Lung (tissue), 12 donors: Measurements from ENCODE around the gene CDH23. TPM values are rescaled to one million over a fixed set of nuclear protein-coding genes. Genes with fewer than 3 reads are reported as not detected.

ENCODE experiments used
- ATAC-seq: fragments of 200-7000 bp; cut with Tn5 transposase; one replicate; pipeline ENCODE4 v1.9.1; 2020; ENCODE audit warnings: moderate number of reproducible peaks; ENCODE audit not compliant: insufficient read depth, low FRiP score
- DNase-seq, 3 donors: peaks; one replicate each; pipeline ENCODE4 v3.0.0-alpha.2; 2013 to 2017
- H3K27ac ChIP-seq, 2 donors: one replicate each; pipeline ENCODE4 v1.5.1; 2013; ENCODE audit warnings: mild to moderate bottlenecking in 2 of 2, moderate library complexity in 2 of 2, control low read depth in 1 of 2, inconsistent platforms in 1 of 2, low read depth in 1 of 2, low read length in 1 of 2
- H3K27me3 ChIP-seq, 3 donors: one replicate each; pipeline ENCODE4 v1.5.1; 2013; ENCODE audit warnings: low read length in 2 of 3; ENCODE audit not compliant: control insufficient read depth in 3 of 3, insufficient read depth in 3 of 3
- H3K36me3 ChIP-seq, 4 donors: one replicate each; pipeline ENCODE4 v1.5.1; 2013; ENCODE audit warnings: low read length in 4 of 4, mild to moderate bottlenecking in 1 of 4, moderate library complexity in 1 of 4; ENCODE audit not compliant: control insufficient read depth in 4 of 4, insufficient read depth in 4 of 4
- H3K4me1 ChIP-seq, 5 donors: one replicate each; pipeline ENCODE4 v1.5.1; 2013; ENCODE audit warnings: low read length in 5 of 5, mild to moderate bottlenecking in 2 of 5, moderate library complexity in 1 of 5; ENCODE audit not compliant: control insufficient read depth in 5 of 5, insufficient read depth in 5 of 5
- H3K4me3 ChIP-seq: one replicate; pipeline ENCODE4 v1.5.1; 2013; ENCODE audit warnings: mild to moderate bottlenecking, control low read depth, moderate library complexity
- H3K9ac ChIP-seq, 2 donors: one replicate each; pipeline ENCODE4 v1.5.1; 2013; ENCODE audit warnings: low read length in 2 of 2, control low read depth in 1 of 2; ENCODE audit not compliant: insufficient read depth in 1 of 2
- H3K9me3 ChIP-seq, 4 donors: one replicate each; pipeline ENCODE4 v1.5.1; 2013; ENCODE audit warnings: low read length in 3 of 4, mild to moderate bottlenecking in 1 of 4, moderate library complexity in 1 of 4; ENCODE audit not compliant: control insufficient read depth in 4 of 4, insufficient read depth in 3 of 4
- CTCF ChIP-seq: IDR thresholded peaks from 2 replicates; pipeline ENCODE4 v1.5.1; 2012; ENCODE audit warnings: mild to moderate bottlenecking; ENCODE audit errors: control extremely low read depth, extremely low read depth
- WGBS, 2 donors: extraction: QIAGEN DNeasy Blood & Tissue Kit; methylation state at CpG; one replicate each; pipeline ENCODE4 v1.1.7; 2013; 5-methylcytosine and 5-hydroxymethylcytosine counted together
- polyA plus RNA-seq, 2 donors: library from polyadenylated mRNA; stranded (reverse); fragments of 200-250 nt; gene quantifications; one replicate each; pipeline ENCODE4 v1.2.1, GENCODE V29; 2013
- total RNA-seq, 2 donors: library from RNA; depleted of rRNA in 1 of 2; stranded (reverse); fragments of >200 nt in 1 of 2; gene quantifications; one replicate each; pipeline ENCODE4 v1.2.1, GENCODE V29; 2014 to 2021
- donor health status: control.
- donor health status: control.
- donor health status: Bipolar disorder and iron deficiency.
- donor health status: healthy.
- donor health status: DM: yes; HTN: yes; CAD: no.

CDH23 gene
- total and polyA plus RNA-seq, 4 donors: 4.5 to 29.5 (median 6.0) TPM

DNA sequence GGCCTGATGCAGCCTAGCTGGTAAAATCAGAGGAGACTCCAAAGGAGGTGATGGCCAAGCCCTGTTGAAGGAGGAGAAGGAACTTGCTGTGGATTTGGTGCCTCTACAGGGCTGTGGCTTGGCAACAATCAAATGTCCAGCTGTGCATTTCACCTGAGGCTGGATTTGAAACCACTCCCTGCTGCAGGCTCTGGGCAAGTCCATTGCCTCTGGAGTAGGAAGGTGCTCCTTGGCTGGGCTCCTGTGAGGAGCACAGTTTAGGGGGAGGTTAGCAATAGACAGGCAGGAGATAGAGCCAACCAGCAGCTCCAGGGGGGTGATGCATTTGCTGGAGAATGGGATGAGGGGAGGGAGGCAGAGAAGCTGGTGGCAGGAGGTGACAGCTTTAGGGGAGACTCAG, 26.5 kb downstream of the CDH23 start:
- Histone ChIP-seq H3K4me1 (no peaks in the 10 kb centered on the region), H3K36me3 (no peaks in the 10 kb centered on the region), H3K9ac (no peak overlapping the region), H3K9me3 (peaks cover 0 to 3% (median 0%) of the 10 kb centered on the region in 4 donors), H3K27ac (no peak overlapping the region), H3K27me3 (no peaks in the 10 kb centered on the region), H3K4me3 (no peak overlapping the region)
- DNase-seq: no peak
- ATAC-seq: no peak
- no peak for TF ChIP-seq CTCF

- Histone ChIP-seq H3K27me3 (no peaks in the 10 kb centered on the region), H3K4me1 (no peaks in the 10 kb centered on the region), H3K36me3 (no peaks in the 10 kb centered on the region), H3K27ac (no peak overlapping the region), H3K9me3 (peaks cover 0 to 2% (median 0%) of the 10 kb centered on the region in 4 donors), H3K9ac (no peak overlapping the region), H3K4me3 (no peak overlapping the region)
- DNase-seq: no peak
- 93 to 94% methylated on average over 12 of the region's 12 CpGs for WGBS, 2 donors
- no peak for ATAC-seq
- TF ChIP-seq CTCF: no peak
These were observed 27.2 kb downstream of the CDH23 start for GRCh38 chr10:71423901-71424300.

GRCh38 chr10:71424496-71425194, 27.9 kb downstream of the CDH23 start:
- Histone ChIP-seq H3K4me1 (no peaks in the 10 kb centered on the region), H3K9me3 (no peaks in the 10 kb centered on the region), H3K36me3 (no peaks in the 10 kb centered on the region), H3K4me3 (no peak overlapping the region), H3K27me3 (no peaks in the 10 kb centered on the region), H3K9ac (no peak overlapping the region), H3K27ac (no peak overlapping the region)
- ATAC-seq (no peak), DNase-seq (no peak)
- WGBS, 2 donors: 77 to 89% methylated on average over 9 of the region's 9 CpGs
- no peak for TF ChIP-seq CTCF
